ENCODE results near the gene MACROD2.

Gene MACROD2

DNA sequence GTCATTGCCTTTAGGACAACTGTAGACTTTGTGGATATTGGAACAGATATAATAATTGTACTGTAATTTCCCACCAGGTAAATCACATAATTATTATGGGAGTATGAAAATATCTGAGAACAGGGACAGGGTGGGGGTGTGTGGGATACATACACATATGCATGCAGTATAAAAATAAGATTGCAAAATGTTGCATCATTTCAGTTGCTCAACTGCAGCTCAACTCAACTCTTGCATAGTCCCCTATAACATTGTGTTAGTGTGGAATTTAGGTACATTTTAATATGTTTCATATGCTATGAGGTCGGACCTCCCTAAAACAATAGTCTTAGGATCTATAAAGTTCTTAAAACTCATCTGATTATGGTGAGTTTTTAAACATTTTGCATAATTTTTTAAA lies 617.1 kb downstream of the MACROD2 start:
- DNase-seq, result no peak

DNA sequence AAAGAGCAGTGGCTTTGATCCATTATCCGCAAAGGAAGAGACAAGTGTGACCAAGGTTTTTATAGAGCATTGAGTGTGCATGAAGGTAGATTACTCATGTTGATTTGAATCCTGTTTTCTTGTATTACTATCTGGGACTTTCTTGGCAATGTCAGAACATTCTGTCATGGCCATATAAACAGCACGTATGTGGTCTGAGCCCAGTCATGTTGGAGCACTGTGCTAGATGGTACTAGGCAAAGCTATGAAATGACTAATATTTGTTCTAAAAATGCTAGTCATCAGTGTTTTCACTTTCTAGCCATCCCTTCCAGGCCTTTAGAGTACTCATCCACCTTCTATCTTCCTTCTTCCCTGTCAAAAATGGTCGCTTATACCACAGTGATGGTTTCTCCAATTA lies 620.7 kb downstream of the MACROD2 start:
- DNase-seq, result no peak

DNA sequence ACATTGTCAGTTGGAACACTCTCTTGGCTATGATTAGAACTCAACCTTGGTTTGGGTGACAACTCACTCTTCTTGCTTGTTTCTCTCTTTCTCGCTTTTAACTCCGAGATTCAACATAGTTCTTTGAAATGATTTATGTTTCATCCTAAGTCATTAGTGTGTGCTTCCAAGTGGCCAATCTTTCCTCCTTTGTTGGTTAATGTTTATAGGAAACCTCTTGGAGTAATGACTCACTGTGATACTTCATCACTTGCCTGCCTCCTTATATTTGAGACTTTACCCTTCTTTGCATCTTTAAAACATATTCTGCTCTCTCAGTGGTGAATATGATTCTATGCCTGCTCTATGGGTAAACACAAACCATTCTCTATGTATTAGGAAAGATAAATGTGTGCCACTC lies 621.8 kb downstream of the MACROD2 start:
- DNase-seq, result no peak

DNA sequence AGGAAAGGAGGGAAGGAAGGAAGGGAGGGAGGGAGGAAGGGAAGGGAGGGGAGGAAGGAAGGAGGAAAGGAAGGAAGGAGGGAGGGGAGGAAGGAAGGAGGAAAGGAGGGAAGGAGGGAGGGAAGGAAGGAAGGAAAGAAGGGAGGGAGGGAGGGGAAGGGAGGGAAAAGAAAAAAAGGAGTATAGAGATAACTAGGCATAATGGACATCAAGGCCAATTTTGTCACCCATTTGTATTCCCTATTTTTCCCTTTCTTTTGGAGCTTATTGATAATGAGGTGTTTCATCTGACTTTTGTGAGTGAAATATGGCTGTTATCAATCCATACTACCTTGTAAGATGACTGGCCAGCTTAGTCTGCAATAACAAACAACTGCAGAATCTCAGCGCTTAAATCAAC lies 624.1 kb downstream of the MACROD2 start:
- DNase-seq, result no peak

DNA sequence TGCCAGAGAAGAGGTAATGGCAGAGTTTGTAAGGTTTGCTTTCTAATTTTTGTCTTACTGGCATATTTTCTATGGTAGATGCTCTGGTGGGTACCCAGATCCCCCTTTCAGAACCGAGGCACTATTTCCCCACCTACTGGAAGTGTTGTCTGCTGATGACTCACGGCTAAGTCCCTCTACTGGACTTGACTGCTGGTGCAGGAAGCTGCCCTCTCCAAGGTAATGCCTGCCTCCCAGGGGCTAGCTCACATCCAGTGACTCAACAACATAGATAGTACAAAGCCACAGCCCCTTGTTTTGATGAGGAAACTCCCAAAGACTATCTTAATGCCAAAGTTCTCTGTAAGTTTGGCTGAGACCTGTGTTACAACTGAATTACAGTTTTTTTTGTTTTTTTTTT lies 627.5 kb downstream of the MACROD2 start:
- DNase-seq, result no peak

DNA sequence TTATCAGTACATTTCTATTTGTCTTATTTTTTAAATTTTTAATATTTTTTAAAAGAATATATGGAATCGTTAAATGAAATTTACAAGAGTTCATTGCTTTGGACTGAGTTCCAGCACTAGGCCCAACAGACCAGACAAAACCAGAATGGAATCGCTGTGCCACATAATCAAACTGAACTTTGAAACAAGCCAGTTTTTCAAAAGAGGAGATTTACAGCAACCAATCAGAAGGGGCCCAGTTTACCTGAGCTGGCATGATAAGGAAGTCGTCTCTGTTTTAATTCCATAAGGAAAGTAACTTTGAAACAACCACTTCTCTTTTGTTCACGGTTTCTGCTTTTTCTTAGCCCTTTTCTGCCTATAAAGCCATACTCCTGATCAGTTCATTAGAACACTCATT lies 635.7 kb downstream of the MACROD2 start:
- DNase-seq, result no peak

DNA sequence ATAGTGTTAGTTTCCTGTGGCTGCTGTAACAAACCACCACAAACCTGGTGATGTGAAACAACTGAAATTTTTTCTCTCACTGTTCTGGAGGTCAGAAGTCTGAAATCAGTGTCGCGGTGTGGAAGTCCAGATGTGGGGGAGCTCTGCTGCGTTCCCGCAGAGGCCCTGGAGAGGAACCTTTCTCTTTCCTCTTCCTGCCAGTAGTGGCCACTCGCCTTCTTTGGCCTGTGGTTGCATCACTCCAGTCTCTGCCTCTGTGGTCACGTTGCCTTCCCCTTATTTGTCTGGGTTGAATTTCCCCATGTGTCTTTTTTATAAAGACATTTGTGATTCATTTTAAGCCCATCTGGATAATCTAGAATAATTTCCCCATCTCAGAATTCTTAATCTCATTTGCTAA lies 637.6 kb downstream of the MACROD2 start:
- no peak for DNase-seq

DNA sequence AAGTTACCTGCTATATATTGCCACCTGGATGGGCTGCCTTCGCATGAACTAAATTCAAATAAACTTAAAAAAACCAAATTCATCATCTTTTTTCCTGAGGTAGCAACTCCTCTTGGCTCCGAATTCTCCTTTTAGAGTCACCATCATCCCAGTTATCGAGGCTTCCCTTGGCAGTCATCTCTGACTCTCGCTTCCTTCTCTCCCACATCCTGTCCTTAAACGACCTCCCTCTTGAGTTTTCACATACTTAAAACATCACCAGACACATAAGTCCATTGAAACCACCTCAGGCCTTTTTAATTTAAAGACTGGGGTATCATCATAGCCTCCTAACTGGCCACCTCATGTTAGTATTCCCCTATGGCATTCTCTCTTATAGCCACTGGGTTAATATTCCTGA lies 638.2 kb downstream of the MACROD2 start:
- no peak for DNase-seq

DNA sequence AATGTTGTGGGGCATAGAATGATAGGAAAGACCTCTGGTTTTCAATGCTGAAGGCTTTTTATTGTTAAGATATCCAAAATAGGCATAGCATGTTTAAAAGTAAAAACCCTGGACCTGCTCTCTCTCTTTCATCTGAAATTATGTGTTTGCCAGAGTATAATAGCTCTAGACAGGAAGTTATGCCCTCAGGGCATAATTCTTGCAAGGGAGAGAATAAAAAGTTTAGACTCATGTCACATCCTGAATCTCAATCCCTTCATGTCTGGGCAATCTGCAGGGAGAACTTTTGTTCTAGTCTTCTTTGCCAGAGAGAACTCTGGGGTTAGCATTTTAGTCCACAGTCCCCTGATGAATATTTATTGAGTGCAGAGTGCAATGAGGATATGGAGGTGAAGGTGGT lies 639.3 kb downstream of the MACROD2 start:
- no peak for DNase-seq

DNA sequence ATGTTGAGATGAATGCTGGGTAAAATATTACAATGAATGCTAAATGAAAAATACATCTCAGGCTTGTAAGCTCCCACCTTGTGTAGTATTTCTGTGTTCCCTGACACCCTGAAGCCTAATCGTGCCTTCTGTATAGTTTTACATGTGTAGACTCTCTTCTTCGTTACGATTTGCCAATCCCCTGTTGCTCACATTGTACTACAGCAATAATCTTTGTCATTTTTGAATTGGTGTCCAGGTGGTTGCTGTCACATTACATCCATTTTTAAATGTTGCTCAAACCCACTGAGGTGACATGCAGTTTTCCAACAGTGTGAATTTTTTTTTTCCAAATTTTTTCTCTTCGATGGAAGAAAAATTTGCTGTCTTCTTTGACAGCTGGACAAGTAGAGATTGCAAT lies 642.1 kb downstream of the MACROD2 start:
- no peak for DNase-seq

DNA sequence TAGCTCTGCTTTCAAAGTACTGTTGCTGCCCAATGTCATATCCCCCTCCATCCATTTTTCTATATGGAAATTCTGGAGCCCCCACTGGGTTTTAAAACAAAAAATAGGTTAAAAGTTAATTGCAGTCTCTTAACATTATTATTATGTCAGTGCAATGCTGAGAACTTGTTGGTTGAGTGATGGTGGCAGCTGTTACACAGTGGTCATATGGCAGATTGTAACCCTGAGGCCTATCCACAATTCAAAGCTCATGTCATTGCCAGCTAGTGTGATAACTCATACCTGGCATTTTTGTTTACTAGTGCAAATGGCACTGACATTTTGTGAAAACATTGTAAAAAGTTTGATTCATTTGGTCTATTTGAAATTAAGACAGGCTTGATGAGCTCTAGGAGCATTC lies 647.8 kb downstream of the MACROD2 start:
- no peak for DNase-seq

DNA sequence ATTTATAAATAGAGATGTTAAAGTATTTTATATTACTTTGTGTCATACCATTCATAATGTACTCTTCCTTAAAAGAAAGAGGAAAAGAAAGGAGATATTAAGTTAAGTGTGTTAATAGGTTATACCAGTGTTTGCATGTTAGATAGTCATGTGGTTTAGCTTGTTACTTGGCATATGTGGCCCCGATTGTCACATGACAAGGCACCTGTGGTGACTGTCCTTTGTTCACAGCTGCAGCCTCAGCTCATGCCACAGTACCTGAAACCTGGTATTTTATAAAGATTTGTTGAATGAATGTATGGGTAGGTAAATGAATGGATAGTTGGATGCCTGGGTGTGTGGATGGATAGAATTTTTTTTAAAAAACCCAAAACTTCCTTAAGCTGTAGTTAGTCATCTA lies 648.2 kb downstream of the MACROD2 start:
- no peak for DNase-seq

DNA sequence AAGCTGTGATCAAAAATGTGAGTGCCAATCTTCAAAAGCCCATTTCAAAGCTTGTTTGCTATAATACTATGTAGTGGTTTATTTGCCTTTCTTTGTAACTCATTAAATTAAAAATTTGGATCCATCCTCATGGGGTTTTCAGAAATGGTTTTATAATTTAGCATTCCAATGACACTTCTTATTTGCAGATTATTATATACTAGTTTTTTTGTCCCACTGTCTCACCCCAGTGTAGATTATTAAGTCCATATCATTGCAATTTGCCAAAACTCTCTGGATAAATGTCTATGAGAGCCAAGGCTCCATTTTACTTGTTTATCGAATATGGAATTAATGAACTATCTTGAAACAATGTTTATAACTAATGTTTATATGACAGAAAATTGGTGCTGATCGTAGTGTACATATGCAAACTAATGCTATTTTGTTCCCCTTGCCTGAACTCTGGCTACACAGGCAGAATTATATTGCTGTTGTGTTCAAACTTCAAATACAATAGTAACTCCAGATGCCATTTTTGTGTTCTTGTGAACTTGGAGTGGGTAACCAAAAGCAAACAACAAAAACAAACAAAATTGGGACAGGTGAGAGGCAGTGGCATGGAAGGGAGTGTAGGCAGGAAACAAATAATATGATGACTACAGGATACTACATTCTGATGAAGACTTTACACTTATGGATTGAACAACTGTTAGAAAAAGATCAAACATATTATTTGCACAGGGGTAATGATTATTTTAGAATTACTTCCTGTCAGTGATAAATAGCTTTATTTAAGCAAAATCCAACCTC lies 649.2 kb downstream of the MACROD2 start:
- no peak for DNase-seq

DNA sequence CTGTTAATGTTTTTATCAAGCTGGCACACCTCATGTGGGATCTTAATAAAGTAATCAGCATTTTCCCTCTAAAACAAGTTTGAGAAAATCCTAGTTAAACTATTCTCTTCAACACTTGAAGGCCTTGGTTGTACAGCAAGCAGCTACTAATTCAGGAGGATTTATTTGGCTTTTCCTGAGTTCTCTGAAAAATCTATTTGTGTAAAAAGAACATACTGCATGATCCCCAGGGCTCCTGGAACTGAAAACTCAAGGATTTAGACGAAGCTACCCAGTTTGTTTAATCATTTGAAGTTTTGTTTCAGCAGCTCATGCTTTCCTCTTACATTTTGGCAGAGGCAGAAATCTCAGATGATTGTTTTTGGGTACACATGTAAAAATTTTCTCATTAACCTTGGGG lies 651.7 kb downstream of the MACROD2 start:
- no peak for DNase-seq

DNA sequence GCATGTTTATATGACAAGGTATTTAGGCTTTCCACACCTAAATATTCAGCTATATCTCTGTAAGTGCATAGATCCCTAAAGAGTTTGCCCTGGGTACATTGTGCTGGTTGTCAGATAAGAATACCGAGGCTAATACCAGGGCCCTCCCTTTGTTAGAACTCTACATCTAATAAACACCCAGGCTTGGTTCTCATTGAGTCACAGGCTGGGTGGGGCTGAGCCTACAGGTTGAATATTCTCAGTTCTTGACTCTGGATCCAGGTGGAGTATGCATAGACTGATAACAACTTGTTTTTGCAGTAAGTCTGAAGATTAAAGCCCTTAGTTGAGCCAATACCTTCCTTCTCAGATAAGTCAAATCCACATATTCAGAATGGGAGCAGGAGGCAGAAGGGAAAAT lies 654.3 kb downstream of the MACROD2 start:
- DNase-seq, result no peak

DNA sequence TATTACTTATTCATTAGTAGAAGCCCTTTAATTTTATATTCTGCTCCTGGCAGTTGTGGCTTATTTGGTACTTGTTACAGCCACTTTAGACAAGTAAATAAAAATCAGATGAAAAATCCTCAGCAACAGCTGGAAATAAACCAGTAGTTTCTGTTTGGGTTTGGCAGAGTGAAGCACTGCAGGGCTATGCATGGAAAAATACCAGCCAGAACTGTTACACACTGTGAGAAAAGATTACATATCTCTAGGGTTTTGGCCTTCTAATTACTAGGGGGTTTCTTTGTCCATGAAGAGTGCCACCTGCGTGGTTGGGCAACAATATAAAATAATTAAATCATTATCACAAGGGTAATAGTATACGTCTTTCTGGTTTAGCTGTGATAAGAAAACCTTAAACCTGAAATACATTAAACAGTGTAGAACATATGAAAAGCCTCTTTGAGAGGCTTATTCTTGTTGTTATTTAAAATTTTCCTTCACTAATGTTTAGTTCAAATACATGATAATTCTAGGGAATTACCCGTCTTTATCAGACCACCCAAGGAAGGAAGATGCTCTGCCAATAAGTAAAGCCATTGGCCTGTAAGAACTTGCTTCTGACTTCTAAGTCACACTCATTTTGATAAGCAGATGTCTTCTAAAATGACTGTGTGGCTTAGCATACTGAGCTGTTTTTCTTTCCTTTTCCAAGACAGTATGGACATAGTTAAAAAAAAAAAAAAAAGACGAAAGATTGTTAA lies 662.1 kb downstream of the MACROD2 start:
- DNase-seq, result no peak

DNA sequence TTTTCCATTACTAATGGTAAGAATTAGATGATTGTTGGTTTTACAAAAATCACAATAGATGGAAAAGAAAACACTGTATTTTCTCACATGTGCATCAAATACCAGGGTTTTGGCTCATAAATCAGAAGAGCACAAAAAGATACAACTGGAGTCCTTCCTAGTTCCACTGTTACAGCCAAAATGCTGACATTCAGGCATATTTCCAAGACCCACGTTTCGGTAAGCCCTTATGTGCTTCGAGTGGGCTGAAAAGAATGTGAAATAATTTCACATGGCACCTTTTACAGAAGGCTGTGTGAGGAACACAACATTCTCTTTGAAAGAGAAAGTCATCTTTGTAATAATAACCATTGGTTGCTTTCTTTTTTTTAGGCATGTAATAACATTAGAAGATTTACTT lies 668.8 kb downstream of the MACROD2 start:
- DNase-seq, result no peak

DNA sequence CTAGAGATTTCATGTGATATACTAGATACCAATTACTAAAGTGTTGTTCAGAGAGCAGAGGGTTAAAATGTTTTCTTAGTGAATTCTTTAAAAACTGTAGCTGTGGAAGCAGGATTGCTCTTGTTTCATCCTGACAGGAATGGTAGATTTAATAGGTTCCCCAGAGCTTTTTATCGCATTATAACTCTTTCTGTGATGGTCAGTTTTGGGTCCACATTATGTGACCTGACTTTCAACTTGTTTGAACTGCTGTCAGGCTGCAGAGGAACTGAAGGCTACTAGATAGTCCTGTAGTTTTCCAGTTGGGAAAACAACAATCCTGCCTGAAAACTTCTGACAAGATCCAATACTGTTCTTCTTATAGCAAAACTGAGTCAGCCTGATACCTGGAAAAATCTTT lies 671.4 kb downstream of the MACROD2 start:
- no peak for DNase-seq

DNA sequence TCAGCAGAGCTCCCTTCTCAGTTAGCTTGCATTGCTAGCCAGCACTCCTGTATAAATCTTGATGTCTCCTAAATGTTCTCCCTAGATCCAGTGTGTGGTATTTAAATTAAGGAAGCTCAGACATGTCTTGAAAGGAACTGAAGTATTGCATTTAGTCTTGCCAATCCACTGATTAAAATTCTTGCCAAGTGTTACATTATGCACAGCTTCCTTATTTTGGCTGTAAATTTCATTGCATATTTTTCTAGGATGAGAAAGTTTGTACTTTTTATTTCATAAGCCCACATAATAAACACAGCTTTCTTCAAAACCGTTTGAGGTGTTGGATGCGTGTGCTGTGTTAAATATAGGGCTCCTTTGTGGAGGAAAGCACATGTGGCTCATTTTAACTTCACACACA lies 671.9 kb downstream of the MACROD2 start:
- no peak for DNase-seq

DNA sequence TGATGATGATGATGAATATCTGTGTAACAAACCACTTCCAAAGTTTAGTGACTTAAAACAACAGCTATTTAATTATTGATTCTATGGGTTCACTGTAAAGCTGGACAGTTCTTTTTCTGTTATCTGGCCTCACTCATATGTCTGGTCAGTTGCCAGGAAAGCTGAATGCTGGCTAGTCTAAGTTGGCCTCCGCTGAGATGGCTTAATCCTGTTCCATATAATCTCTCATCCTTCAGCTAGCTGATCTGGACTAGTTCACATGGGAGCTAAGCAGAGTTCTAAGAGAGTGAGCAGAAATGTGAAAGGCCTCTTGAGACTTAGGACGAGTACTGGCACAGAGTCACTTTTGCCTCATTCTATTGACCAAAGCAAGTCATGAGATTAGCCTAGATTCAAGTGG lies 676.8 kb downstream of the MACROD2 start:
- DNase-seq, result no peak

DNA sequence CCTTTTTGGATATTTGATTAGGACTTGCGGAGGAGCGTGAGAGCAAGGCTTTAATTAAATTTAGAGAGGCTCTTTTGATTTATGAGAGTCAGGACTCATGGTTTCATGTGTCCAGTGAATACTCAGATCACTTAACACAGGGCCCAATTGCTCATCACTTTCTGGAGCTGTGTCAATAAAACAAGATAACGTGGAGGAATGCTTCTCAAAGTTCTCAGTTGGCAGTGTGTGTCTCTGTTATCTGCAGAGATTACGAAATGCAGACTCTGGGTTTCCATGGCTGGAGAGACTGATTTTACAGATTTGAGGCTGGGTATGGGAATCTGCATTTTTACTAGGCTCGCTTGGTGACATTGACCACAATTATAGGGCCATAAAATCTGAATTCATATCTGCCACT lies 677.8 kb downstream of the MACROD2 start:
- DNase-seq, result no peak

DNA sequence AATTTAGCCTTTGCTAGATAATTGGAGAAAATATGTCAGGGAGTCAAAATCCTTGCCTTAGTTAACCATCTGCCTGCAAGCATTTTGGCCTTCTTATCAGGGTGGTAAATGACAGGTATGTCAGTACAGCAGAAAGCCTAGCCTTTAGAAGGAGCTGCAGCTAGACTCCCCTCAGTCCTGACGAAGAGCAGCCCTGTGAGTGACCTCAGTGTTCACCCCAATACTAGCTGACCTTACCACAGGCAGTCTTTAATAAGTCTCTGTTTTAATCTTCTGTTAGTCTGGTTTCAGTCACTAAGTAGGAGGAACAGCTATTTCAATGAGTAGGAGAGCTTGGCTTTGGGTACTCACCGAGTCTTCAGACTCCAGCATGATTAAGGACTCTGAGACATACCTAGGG lies 682.1 kb downstream of the MACROD2 start:
- no peak for DNase-seq

DNA sequence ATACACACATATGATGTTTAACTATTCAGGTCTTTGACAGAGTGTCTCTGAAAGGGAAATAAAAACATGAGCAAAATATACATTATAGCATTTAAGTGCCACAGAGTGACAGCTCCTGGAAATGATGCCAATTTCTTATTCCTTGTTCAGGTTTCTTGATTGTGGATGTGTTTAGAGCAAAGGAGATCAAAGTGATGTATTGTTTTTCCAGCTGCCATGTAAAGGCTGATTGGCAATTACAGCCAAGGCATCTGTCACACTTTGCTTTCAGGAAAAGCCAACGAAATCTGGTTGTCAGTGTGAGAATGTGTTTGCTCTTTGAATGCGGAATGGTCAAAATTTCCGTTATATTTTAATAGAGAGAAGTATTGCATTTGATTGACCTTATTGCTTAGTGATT lies 689.9 kb downstream of the MACROD2 start:
- no peak for DNase-seq

DNA sequence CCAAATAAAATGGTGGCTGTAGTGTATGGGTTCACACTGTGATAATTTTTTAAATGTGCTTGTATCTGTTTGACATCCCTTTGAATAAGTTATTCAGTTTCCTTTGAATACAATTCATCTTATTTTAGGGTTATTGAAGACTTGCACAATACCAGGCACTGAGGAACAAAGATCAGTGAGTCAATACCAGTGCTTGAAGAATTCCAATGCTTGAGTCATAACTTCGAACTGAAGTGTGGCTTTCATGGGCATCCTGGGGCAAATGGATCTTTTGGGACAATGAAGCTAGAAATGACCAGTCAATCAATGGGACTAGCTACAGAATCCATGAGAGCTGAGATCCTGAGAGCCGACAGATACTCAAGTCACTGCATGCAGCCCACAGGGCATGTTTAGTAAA lies 692.0 kb downstream of the MACROD2 start:
- DNase-seq, result no peak

DNA sequence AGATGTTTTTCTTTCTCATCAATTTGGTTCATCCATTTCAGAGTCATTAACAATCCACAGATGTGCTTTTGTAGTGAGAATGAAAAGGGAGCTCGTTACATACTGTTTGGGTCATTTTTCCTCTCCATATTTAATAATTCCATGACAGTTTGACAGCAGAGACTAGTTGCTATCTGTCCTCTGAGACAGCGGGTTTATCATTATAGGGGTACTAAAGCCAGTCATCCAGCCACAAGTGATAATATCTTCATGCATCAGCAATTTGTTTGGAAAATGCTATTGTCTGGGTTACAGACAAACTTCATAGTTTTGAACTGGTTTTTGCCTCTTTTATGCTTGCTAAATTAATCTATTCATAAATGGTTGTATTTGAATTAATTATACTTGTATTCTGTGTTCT lies 692.7 kb downstream of the MACROD2 start:
- DNase-seq, result no peak
